ENCODE measurements around the gene ZNF439. TPM values are rescaled to one million over a fixed set of nuclear protein-coding genes. Genes with fewer than 3 reads are reported as not detected.
A peak's percentile ranks its signal among the peaks of the same experiment; 100 is the strongest.

The ZNF439 gene
- total and polyA plus RNA-seq, 2 of the 13 experiments (the other 11 are each of a cell fraction or from before 2014, with no cell fraction given), result 2.9 to 4.9 TPM

GRCh38 chr19:11872624-11873023 is 24.1 kb downstream of the ZNF439 start (continued):
- 0 out of 2 replicates have a peak, but pooled peaks have one; percentile 39 for TF ChIP-seq ELF4 (CRISPR knock-in tag; IDR thresholded peaks at IDR 0.05; ENCODE audit: borderline replicate concordance)

GRCh38 chr19:11873762-11874161 is 25.2 kb downstream of the ZNF439 start:
- ChIA-PET POLR2A (no interaction called here), CTCF (ENCODE audit: low intra/inter-chr PET ratio, low total read pairs) (no interaction called here)
- FAIRE-seq, result no peak
- Histone ChIP-seq H3K9ac (ENCODE audit: insufficient read depth, low read depth, low read length) (no peak overlapping the region), H3K4me3 (replicated peaks in 1 of 3; ENCODE audit: insufficient read depth in 1 of 3, low read depth in 2 of 3, low read length in 3 of 3) (no peak overlapping the region), H3K27me3 (ENCODE audit: control insufficient read depth in 1 of 2, insufficient read depth in 2 of 2, low read length in 2 of 2) (no peaks in the 10 kb centered on the region), H3K4me2 (ENCODE audit: low read depth, low read length) (no peak overlapping the region), H3K36me3 (replicated peaks in 1 of 2; ENCODE audit: control insufficient read depth in 1 of 2, insufficient read depth in 2 of 2, low read length in 2 of 2) (no peaks in the 10 kb centered on the region; a peak in 2 of 5 replicates), H2AFZ (ENCODE audit: low read length) (no peak overlapping the region), H4K20me1 (ENCODE audit: insufficient read depth, low read length) (no peaks in the 10 kb centered on the region), H3K4me1 (ENCODE audit: insufficient read depth, low read length) (peaks cover 13% of the 10 kb centered on the region), H3K9me3 (ENCODE audit: low read length) (no peaks in the 10 kb centered on the region), H3K27ac (ENCODE audit: extremely low read length, insufficient read depth, low read length) (no peak overlapping the region), H3K79me2 (ENCODE audit: insufficient read depth, low read length) (no peaks in the 10 kb centered on the region)
- DNase-seq (ENCODE audit: low spot score), result no peak
- intact Hi-C loops (cut with micrococcal nuclease; ENCODE audit: unreplicated experiment), result no loop called here
- in situ Hi-C loops (cut with HindIII; ENCODE audit: extremely low pct_ligation_motif_present, low pct_unique_long_range_greater_than_20kb), result no loop called here
- ATAC-seq, result no peak
- TF ChIP-seq RBFOX2 (IDR thresholded peaks at IDR 0.05; ENCODE audit: low read depth, low read length), result no peak
- no peak for TF ChIP-seq ZNF24 (IDR thresholded peaks at IDR 0.05)
- no peak for TF ChIP-seq HOXA7 (CRISPR knock-in tag; IDR thresholded peaks at IDR 0.05)
- TF ChIP-seq HNF4A (CRISPR knock-in tag; IDR thresholded peaks at IDR 0.05), result no peak
- no peak for TF ChIP-seq ZNF235 (CRISPR knock-in tag; IDR thresholded peaks at IDR 0.05; ENCODE audit: borderline replicate concordance)
- no peak for TF ChIP-seq LCORL (IDR thresholded peaks at IDR 0.05)
- TF ChIP-seq LCORL (CRISPR knock-in tag; IDR thresholded peaks at IDR 0.05), result no peak
- TF ChIP-seq POLR2AphosphoS5 (IDR thresholded peaks at IDR 0.05; ENCODE audit: low read depth, low read length), result no peak
- no peak for TF ChIP-seq ZNF879 (CRISPR knock-in tag; IDR thresholded peaks at IDR 0.05)
- no peak for TF ChIP-seq ELF3 (CRISPR knock-in tag; IDR thresholded peaks at IDR 0.05)
- TF ChIP-seq RBM22 (optimal IDR thresholded peaks at IDR 0.05; ENCODE audit: low read length), result no peak
- TF ChIP-seq ZSCAN5A (CRISPR knock-in tag; IDR thresholded peaks at IDR 0.05; ENCODE audit: borderline replicate concordance), result no peak
- TF ChIP-seq KLF13 (CRISPR knock-in tag; IDR thresholded peaks at IDR 0.05), result no peak
- TF ChIP-seq ZNF567 (CRISPR knock-in tag; IDR thresholded peaks at IDR 0.05; ENCODE audit: borderline replicate concordance), result no peak
- no peak for TF ChIP-seq ZNF724P (CRISPR knock-in tag; IDR thresholded peaks at IDR 0.05; ENCODE audit: borderline replicate concordance)
- no peak for TF ChIP-seq ISX (CRISPR knock-in tag; conservative IDR thresholded peaks at IDR 0.05)
- no peak for TF ChIP-seq NFIB (CRISPR knock-in tag; IDR thresholded peaks at IDR 0.05; ENCODE audit: borderline replicate concordance)
- TF ChIP-seq ZNF432 (CRISPR knock-in tag; IDR thresholded peaks at IDR 0.05; ENCODE audit: borderline replicate concordance), result no peak
- 47% methylated on average over 1 of the region's 1 CpG for WGBS (ENCODE audit: low lambda C conversion rate)
- BruUV-seq (replicated peaks), result no TSS peak
